K562 (cell line): ENCODE data around the gene TMC4. TPM values are rescaled to one million over a fixed set of nuclear protein-coding genes. Genes with fewer than 3 reads are reported as not detected.

Source experiments
- BRD4 ChIP-seq: fragments of 200-600 bp; sonication (generic); IDR thresholded peaks from 2 replicates; pipeline ENCODE4 v1.6.1; 2017; ENCODE audit warnings: inconsistent platforms
- CREM ChIP-seq: IDR thresholded peaks from 2 replicates; pipeline ENCODE4 v1.6.1; 2014; ENCODE audit warnings: antibody characterized with exemption, low read depth
- DACH1 ChIP-seq: fragments of 450-650 bp; IDR thresholded peaks from 2 replicates; pipeline ENCODE4 v1.6.1; 2018; ENCODE audit not compliant: partially characterized antibody
- EGR1 ChIP-seq: fragments of 450-650 bp; conservative IDR thresholded peaks from 2 replicates; pipeline ENCODE4 v1.6.1; 2017; ENCODE audit warnings: mild to moderate bottlenecking
- FOXK2 ChIP-seq, 2 experiments: fragments of 450-650 bp; IDR thresholded peaks in 1 of 2; conservative IDR thresholded peaks in 1 of 2; 2 replicates each; pipeline ENCODE4 v1.6.1; 2016; ENCODE audit warnings: low read depth in 2 of 2, mild to moderate bottlenecking in 1 of 2
- GATA2 ChIP-seq: sonication (generic); formaldehyde crosslinking; IDR thresholded peaks from 2 replicates; pipeline ENCODE4 v1.4.0; 2020; ENCODE audit warnings: mild to moderate bottlenecking, missing genetic modification reagents
- GATAD2B ChIP-seq: fragments of 450-650 bp; IDR thresholded peaks from 2 replicates; pipeline ENCODE4 v1.6.1; 2017; ENCODE audit warnings: mild to moderate bottlenecking, borderline replicate concordance
- KAT8 ChIP-seq: fragments of 450-650 bp; IDR thresholded peaks from 2 replicates; pipeline ENCODE4 v1.6.1; 2016; ENCODE audit warnings: low read depth, mild to moderate bottlenecking
- MBD1 ChIP-seq: fragments of 250-450 bp; sonication (Bioruptor Pico); IDR thresholded peaks from 2 replicates; pipeline ENCODE4 v1.8.0; 2022; ENCODE audit warnings: inconsistent platforms
- MTA1 ChIP-seq: fragments of 450-650 bp; IDR thresholded peaks from 2 replicates; pipeline ENCODE4 v1.6.1; 2017; ENCODE audit warnings: borderline replicate concordance
- NFIX ChIP-seq: fragments of 250-450 bp; sonication (Bioruptor Pico); IDR thresholded peaks from 2 replicates; pipeline ENCODE4 v1.4.0; 2020; ENCODE audit warnings: low read depth, mild to moderate bottlenecking, moderate library complexity
- POLR2A ChIP-seq: fragments of 450-650 bp; conservative IDR thresholded peaks from 2 replicates; pipeline ENCODE4 v1.6.1; 2016
- POLR2B ChIP-seq: fragments of 450-650 bp; IDR thresholded peaks from 2 replicates; pipeline ENCODE4 v1.6.1; 2018; ENCODE audit warnings: low read depth; ENCODE audit not compliant: partially characterized antibody
- SAP30 ChIP-seq: fragments of 200-600 bp; sonication (generic); IDR thresholded peaks from 2 replicates; pipeline ENCODE4 v1.6.1; 2012; ENCODE audit warnings: borderline replicate concordance, low read depth, mild to moderate bottlenecking, moderate library complexity, low read length, control low read depth, inconsistent platforms; ENCODE audit not compliant: insufficient read depth, poor library complexity, severe bottlenecking
- SMAD4 ChIP-seq: fragments of 250-450 bp; sonication (Bioruptor Pico); conservative IDR thresholded peaks from 2 replicates; pipeline ENCODE4 v1.8.0; 2021; ENCODE audit warnings: inconsistent platforms, mild to moderate bottlenecking, moderate library complexity
- TEAD2 ChIP-seq: fragments of 450-650 bp; IDR thresholded peaks from 2 replicates; pipeline ENCODE4 v1.6.1; 2016; ENCODE audit warnings: missing genetic modification characterization, control low read depth, missing compliant biosample characterization
- ZC3H4 ChIP-seq: sonication (generic); formaldehyde crosslinking; IDR thresholded peaks from 2 replicates; pipeline ENCODE4 v1.9.0; 2021; ENCODE audit warnings: missing genetic modification reagents, borderline replicate concordance
- ZNF165 ChIP-seq: fragments of 250-450 bp; sonication (Bioruptor Pico); IDR thresholded peaks from 2 replicates; pipeline ENCODE4 v1.4.0; 2020; ENCODE audit warnings: borderline replicate concordance
- ZNF232 ChIP-seq: sonication (generic); formaldehyde crosslinking; IDR thresholded peaks from 2 replicates; pipeline ENCODE4 v1.8.0; 2022; ENCODE audit warnings: mild to moderate bottlenecking, missing genetic modification reagents
- ZNF24 ChIP-seq: fragments of 450-650 bp; IDR thresholded peaks from 2 replicates; pipeline ENCODE4 v1.6.1; 2016
- ZNF445 ChIP-seq: fragments of 250-450 bp; sonication (Bioruptor Pico); IDR thresholded peaks from 2 replicates; pipeline ENCODE4 v1.4.0; 2020; ENCODE audit warnings: low read depth, mild to moderate bottlenecking, moderate library complexity
- ZNF830 ChIP-seq: fragments of 250-450 bp; sonication (Bioruptor Pico); IDR thresholded peaks from 2 replicates; pipeline ENCODE4 v1.5.0; 2021; ENCODE audit warnings: mild to moderate bottlenecking
- polyA plus RNA-seq, 8 experiments: library from polyadenylated mRNA; depleted of rRNA in 4 of 8; stranded (reverse) in 5 of 8; unstranded in 3 of 8; fragments of >200 nt; fragmentation: Nextera tagmentation in 2 of 8; fragmentation: Illumina TruSeq in 1 of 8; extraction: Ambion mirVana in 2 of 8; extraction: Trizol in 1 of 8; gene quantifications; 2 replicates each; pipeline versions ENCODE4 v1.2.1 to v1.2.3, GENCODE V29; 2011 to 2014; ENCODE audit warnings: inconsistent platforms in 1 of 8, missing spikeins in 1 of 8
- total RNA-seq, 7 experiments: library from RNA; depleted of rRNA in 6 of 7; stranded (reverse); fragments of >200 nt in 6 of 7; fragmentation: Illumina TruSeq in 2 of 7; extraction: Trizol in 2 of 7; gene quantifications; 2 replicates each; pipeline versions ENCODE4 v1.2.1 to v1.2.3, GENCODE V29; 2011 to 2021; ENCODE audit warnings: low replicate concordance in 1 of 7
- TF ChIP-seq, protein P1 (sequence below): sonication (generic); formaldehyde crosslinking; IDR thresholded peaks from 2 replicates; pipeline ENCODE4 v1.8.1; 2023; ENCODE audit warnings: mild to moderate bottlenecking, missing genetic modification reagents
- TF ChIP-seq, protein P2 (sequence below): fragments of 450-650 bp; formaldehyde crosslinking; IDR thresholded peaks from 2 replicates; pipeline ENCODE4 v1.4.0; 2020; ENCODE audit warnings: mild to moderate bottlenecking, moderate library complexity
- TF ChIP-seq, protein P3 (sequence below): fragments of 450-650 bp; IDR thresholded peaks from 2 replicates; pipeline ENCODE4 v1.6.1; 2016; ENCODE audit warnings: mild to moderate bottlenecking

Gene TMC4
- total and polyA plus RNA-seq, 9 of the 15 experiments (the other 6 are each of a cell fraction or from before 2014, with no cell fraction given) = 0.12 to 0.79 (median 0.36) TPM; not detected in 2

DNA sequence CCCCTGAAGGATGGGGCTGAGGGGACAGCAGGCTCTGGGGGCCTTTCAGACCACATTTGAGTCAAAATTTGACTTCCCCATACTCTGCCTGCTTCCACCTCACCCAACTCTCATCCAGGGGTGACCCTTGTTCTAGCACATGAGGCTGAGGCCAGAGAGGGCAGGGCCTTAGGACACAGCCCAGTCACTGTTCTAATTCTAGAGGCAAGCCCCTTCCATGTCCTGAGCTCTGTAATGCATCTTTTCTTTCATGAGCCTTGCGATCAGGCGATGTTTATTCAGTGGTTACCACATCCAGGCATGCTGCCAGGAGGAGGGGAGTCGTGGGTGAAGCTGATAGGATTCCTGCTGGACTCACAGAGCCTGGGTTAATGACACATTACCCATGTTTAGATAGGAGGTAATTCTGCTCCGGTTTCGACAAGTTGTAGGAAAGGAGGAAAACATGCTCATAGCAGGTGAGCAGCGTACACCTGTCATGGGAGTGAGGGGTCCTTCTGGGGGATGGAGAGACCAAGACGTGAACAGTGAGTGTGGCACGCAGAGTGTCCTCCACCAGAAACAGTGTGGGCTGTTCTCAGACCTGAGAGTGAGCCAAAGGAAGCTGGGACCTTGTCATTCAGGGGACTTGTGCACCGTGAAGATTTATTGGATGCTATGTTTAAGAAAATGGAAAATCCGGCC lies 37.0 kb upstream of the TMC4 start (continued):
- TF ChIP-seq GATA2 (no peak), SMAD4 (no peak; the same call in 1 of the 2 replicates), MBD1 (no peak), CREM (0 out of 2 replicates have a peak, but pooled peaks have one; percentile 29), ZNF165 (CRISPR knock-in tag) (no peak), MTA1 (no peak; the same call in 1 of the 2 replicates), ZNF445 (no peak), TEAD2 (no peak), GATAD2B (no peak), ZNF830 (CRISPR knock-in tag) (no peak), BRD4 (no peak), ZC3H4 (no peak), EGR1 (no peak), NFIX (CRISPR knock-in tag) (no peak), POLR2B (no peak), POLR2A (no peak), ZNF24 (no peak), ZNF232 (CRISPR knock-in tag) (no peak), SAP30 (no peak), KAT8 (no peak), FOXK2 (conservative IDR thresholded peaks at IDR 0.05 in 1 of 2, IDR thresholded peaks at IDR 0.05 in 1 of 2; ENCODE audit: low read depth in 2 of 2) (peak; percentile 69 to 77; a peak in 3 of 4 replicates), DACH1 (no peak)
- TF ChIP-seq, protein P1, sequence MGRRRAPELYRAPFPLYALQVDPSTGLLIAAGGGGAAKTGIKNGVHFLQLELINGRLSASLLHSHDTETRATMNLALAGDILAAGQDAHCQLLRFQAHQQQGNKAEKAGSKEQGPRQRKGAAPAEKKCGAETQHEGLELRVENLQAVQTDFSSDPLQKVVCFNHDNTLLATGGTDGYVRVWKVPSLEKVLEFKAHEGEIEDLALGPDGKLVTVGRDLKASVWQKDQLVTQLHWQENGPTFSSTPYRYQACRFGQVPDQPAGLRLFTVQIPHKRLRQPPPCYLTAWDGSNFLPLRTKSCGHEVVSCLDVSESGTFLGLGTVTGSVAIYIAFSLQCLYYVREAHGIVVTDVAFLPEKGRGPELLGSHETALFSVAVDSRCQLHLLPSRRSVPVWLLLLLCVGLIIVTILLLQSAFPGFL (CRISPR knock-in tag) = no peak
- TF ChIP-seq, protein P2, sequence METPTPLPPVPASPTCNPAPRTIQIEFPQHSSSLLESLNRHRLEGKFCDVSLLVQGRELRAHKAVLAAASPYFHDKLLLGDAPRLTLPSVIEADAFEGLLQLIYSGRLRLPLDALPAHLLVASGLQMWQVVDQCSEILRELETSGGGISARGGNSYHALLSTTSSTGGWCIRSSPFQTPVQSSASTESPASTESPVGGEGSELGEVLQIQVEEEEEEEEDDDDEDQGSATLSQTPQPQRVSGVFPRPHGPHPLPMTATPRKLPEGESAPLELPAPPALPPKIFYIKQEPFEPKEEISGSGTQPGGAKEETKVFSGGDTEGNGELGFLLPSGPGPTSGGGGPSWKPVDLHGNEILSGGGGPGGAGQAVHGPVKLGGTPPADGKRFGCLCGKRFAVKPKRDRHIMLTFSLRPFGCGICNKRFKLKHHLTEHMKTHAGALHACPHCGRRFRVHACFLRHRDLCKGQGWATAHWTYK (CRISPR knock-in tag) = peak; percentile 59
- TF ChIP-seq, protein P3, sequence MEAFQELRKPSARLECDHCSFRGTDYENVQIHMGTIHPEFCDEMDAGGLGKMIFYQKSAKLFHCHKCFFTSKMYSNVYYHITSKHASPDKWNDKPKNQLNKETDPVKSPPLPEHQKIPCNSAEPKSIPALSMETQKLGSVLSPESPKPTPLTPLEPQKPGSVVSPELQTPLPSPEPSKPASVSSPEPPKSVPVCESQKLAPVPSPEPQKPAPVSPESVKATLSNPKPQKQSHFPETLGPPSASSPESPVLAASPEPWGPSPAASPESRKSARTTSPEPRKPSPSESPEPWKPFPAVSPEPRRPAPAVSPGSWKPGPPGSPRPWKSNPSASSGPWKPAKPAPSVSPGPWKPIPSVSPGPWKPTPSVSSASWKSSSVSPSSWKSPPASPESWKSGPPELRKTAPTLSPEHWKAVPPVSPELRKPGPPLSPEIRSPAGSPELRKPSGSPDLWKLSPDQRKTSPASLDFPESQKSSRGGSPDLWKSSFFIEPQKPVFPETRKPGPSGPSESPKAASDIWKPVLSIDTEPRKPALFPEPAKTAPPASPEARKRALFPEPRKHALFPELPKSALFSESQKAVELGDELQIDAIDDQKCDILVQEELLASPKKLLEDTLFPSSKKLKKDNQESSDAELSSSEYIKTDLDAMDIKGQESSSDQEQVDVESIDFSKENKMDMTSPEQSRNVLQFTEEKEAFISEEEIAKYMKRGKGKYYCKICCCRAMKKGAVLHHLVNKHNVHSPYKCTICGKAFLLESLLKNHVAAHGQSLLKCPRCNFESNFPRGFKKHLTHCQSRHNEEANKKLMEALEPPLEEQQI = no peak
